K562 (cell line): ENCODE measurements around the gene RNF166. TPM values are rescaled to one million over a fixed set of nuclear protein-coding genes. Genes with fewer than 3 reads are reported as not detected.

ENCODE experiments used
- BRF1 ChIP-seq: IDR thresholded peaks from 3 replicates; pipeline ENCODE4 v1.6.1; 2011; ENCODE audit warnings: borderline replicate concordance, mild to moderate bottlenecking; ENCODE audit not compliant: insufficient read length; ENCODE audit errors: extremely low read depth
- CXXC5 ChIP-seq: fragments of 250-450 bp; sonication (Bioruptor Pico); IDR thresholded peaks from 2 replicates; pipeline ENCODE4 v1.8.0; 2022; ENCODE audit warnings: inconsistent platforms, mild to moderate bottlenecking, moderate library complexity
- EGR1 ChIP-seq: fragments of 450-650 bp; conservative IDR thresholded peaks from 2 replicates; pipeline ENCODE4 v1.6.1; 2017; ENCODE audit warnings: mild to moderate bottlenecking
- ESRRA ChIP-seq: fragments of 450-650 bp; IDR thresholded peaks from 2 replicates; pipeline ENCODE4 v1.6.1; 2014; ENCODE audit warnings: low read depth, mild to moderate bottlenecking, moderate library complexity, borderline replicate concordance
- FOXA1 ChIP-seq: fragments of 450-650 bp; IDR thresholded peaks from 2 replicates; pipeline ENCODE4 v1.6.1; 2016; ENCODE audit warnings: mild to moderate bottlenecking, borderline replicate concordance
- GABPB2 ChIP-seq: fragments of 250-450 bp; sonication (Bioruptor Pico); conservative IDR thresholded peaks from 2 replicates; pipeline ENCODE4 v1.5.1; 2021; ENCODE audit warnings: mild to moderate bottlenecking
- HDAC3 ChIP-seq: fragments of 450-650 bp; IDR thresholded peaks from 2 replicates; pipeline ENCODE4 v1.6.1; 2018; ENCODE audit warnings: borderline replicate concordance, mild to moderate bottlenecking, moderate library complexity; ENCODE audit not compliant: partially characterized antibody
- JUN ChIP-seq, 2 experiments: sonication (generic) in 1 of 2; formaldehyde crosslinking in 1 of 2; IDR thresholded peaks; 2 replicates each; pipeline versions ENCODE4 v1.6.1 to v1.8.0; 2012 to 2022; ENCODE audit warnings: borderline replicate concordance in 2 of 2, mild to moderate bottlenecking in 2 of 2, improper control_type of control experiment in 1 of 2, low read depth in 1 of 2, low read length in 1 of 2, missing genetic modification reagents in 1 of 2
- KHSRP ChIP-seq: fragments of 450-650 bp; IDR thresholded peaks from 2 replicates; pipeline ENCODE4 v1.6.1; 2017
- NCOA4 ChIP-seq: fragments of 450-650 bp; IDR thresholded peaks from 2 replicates; pipeline ENCODE4 v1.6.1; 2018; ENCODE audit warnings: mild to moderate bottlenecking; ENCODE audit not compliant: partially characterized antibody
- PURB ChIP-seq: sonication (generic); formaldehyde crosslinking; IDR thresholded peaks from 2 replicates; pipeline ENCODE4 v1.9.0; 2021; ENCODE audit warnings: low read depth, mild to moderate bottlenecking, missing genetic modification reagents
- RBM15 ChIP-seq: fragments of 200-400 bp; formaldehyde crosslinking; IDR thresholded peaks from 2 replicates; pipeline ENCODE4 v1.6.1; 2018; ENCODE audit warnings: mild to moderate bottlenecking, low read length, moderate library complexity; ENCODE audit not compliant: insufficient read depth
- TEAD1 ChIP-seq, 2 experiments: fragments of 450-650 bp in 1 of 2; sonication (generic) in 1 of 2; formaldehyde crosslinking; IDR thresholded peaks; 2 replicates each; pipeline versions ENCODE4 v1.4.0 to v1.8.0; 2020 to 2022; ENCODE audit warnings: mild to moderate bottlenecking in 2 of 2, missing genetic modification reagents in 1 of 2
- TFAM ChIP-seq: fragments of 250-450 bp; sonication (Bioruptor Pico); conservative IDR thresholded peaks from 2 replicates; pipeline ENCODE4 v1.5.0; 2021; ENCODE audit warnings: mild to moderate bottlenecking, moderate library complexity
- ZBTB7A ChIP-seq: IDR thresholded peaks from 2 replicates; pipeline ENCODE4 v1.6.1; 2011; ENCODE audit warnings: low read depth, mild to moderate bottlenecking, low read length, moderate library complexity, borderline replicate concordance; ENCODE audit not compliant: control insufficient read depth
- ZFP30 ChIP-seq: fragments of 250-450 bp; sonication (Bioruptor Pico); IDR thresholded peaks from 2 replicates; pipeline ENCODE4 v1.8.0; 2022; ENCODE audit warnings: moderate library complexity, mild to moderate bottlenecking, inconsistent platforms, borderline replicate concordance
- polyA plus RNA-seq, 8 experiments: library from polyadenylated mRNA; depleted of rRNA in 4 of 8; stranded (reverse) in 5 of 8; unstranded in 3 of 8; fragments of >200 nt; fragmentation: Nextera tagmentation in 2 of 8; fragmentation: Illumina TruSeq in 1 of 8; extraction: Ambion mirVana in 2 of 8; extraction: Trizol in 1 of 8; gene quantifications; 2 replicates each; pipeline versions ENCODE4 v1.2.1 to v1.2.3, GENCODE V29; 2011 to 2014; ENCODE audit warnings: inconsistent platforms in 1 of 8, missing spikeins in 1 of 8
- total RNA-seq, 7 experiments: library from RNA; depleted of rRNA in 6 of 7; stranded (reverse); fragments of >200 nt in 6 of 7; fragmentation: Illumina TruSeq in 2 of 7; extraction: Trizol in 2 of 7; gene quantifications; 2 replicates each; pipeline versions ENCODE4 v1.2.1 to v1.2.3, GENCODE V29; 2011 to 2021; ENCODE audit warnings: low replicate concordance in 1 of 7
- TF ChIP-seq, protein P1 (sequence below): IDR thresholded peaks from 2 replicates; pipeline ENCODE4 v1.6.1; 2011; ENCODE audit warnings: borderline replicate concordance, low read depth, mild to moderate bottlenecking, moderate library complexity, low read length; ENCODE audit not compliant: insufficient read depth, poor library complexity, severe bottlenecking
- TF ChIP-seq, protein P2 (sequence below): IDR thresholded peaks from 2 replicates; pipeline ENCODE4 v1.6.1; 2014; ENCODE audit warnings: antibody characterized with exemption
- TF ChIP-seq, protein P3 (sequence below): sonication (generic); formaldehyde crosslinking; IDR thresholded peaks from 2 replicates; pipeline ENCODE4 v1.8.0; 2022; ENCODE audit warnings: mild to moderate bottlenecking, low read depth, missing genetic modification reagents
- TF ChIP-seq, protein P4 (sequence below), 3 experiments: IDR thresholded peaks in 2 of 3; conservative IDR thresholded peaks in 1 of 3; 2 replicates each; pipeline ENCODE4 v1.5.1; 2011 to 2012; ENCODE audit warnings: low read length in 3 of 3, mild to moderate bottlenecking in 3 of 3, control low read depth in 2 of 3, improper control_type of control experiment in 1 of 3, inconsistent platforms in 1 of 3, low read depth in 1 of 3, mixed read lengths in 1 of 3, moderate library complexity in 1 of 3; ENCODE audit not compliant: insufficient read depth in 2 of 3

RNF166 gene
- total and polyA plus RNA-seq, 9 of the 15 experiments (the other 6 are each of a cell fraction or from before 2014, with no cell fraction given): 0.56 to 60.3 (median 19.5) TPM

DNA sequence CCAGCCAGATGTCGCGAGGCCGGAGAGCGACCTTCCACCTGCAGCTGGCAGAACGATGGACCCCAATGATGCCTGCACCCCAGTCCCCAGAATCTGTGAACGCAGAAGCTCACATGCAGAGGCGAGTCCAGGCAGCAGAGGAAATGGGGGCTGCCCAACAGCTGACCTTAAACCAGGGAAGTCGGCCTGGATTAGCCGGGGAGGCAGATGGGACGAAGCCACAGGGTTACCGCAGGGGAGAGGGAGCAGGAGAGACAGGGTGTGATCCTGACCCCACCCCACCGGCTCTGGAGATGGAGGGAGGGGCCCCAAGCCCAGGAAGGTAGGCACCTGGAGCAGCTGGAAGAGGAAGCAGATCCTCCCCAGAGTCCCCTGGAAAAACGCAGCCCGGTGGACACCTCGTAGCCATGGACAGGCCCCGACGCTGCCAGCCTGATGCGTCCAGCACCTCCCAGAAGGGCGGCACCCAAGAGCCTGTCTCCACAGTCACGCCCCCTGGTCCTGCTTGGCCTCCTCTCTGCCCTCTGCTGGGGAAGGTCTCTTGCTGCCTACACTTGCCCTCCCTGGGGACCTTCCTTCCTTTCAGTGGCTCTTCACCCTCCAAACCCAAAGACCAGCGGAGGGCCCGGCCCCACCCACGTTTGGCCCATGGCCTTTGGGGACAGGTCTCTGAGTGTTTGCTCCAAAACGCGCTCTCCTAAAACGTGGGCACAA, 41.5 kb upstream of the RNF166 start (continued):
- TF ChIP-seq, protein P1, sequence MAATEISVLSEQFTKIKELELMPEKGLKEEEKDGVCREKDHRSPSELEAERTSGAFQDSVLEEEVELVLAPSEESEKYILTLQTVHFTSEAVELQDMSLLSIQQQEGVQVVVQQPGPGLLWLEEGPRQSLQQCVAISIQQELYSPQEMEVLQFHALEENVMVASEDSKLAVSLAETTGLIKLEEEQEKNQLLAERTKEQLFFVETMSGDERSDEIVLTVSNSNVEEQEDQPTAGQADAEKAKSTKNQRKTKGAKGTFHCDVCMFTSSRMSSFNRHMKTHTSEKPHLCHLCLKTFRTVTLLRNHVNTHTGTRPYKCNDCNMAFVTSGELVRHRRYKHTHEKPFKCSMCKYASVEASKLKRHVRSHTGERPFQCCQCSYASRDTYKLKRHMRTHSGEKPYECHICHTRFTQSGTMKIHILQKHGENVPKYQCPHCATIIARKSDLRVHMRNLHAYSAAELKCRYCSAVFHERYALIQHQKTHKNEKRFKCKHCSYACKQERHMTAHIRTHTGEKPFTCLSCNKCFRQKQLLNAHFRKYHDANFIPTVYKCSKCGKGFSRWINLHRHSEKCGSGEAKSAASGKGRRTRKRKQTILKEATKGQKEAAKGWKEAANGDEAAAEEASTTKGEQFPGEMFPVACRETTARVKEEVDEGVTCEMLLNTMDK: peak; percentile 66
- TF ChIP-seq, protein P2, sequence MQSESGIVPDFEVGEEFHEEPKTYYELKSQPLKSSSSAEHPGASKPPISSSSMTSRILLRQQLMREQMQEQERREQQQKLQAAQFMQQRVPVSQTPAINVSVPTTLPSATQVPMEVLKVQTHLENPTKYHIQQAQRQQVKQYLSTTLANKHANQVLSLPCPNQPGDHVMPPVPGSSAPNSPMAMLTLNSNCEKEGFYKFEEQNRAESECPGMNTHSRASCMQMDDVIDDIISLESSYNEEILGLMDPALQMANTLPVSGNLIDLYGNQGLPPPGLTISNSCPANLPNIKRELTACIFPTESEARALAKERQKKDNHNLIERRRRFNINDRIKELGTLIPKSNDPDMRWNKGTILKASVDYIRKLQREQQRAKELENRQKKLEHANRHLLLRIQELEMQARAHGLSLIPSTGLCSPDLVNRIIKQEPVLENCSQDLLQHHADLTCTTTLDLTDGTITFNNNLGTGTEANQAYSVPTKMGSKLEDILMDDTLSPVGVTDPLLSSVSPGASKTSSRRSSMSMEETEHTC: no peak
- TF ChIP-seq EGR1: peak; percentile 52
- TF ChIP-seq ZFP30 (CRISPR knock-in tag): no peak
- no peak for TF ChIP-seq GABPB2 (CRISPR knock-in tag)
- TF ChIP-seq, protein P3, sequence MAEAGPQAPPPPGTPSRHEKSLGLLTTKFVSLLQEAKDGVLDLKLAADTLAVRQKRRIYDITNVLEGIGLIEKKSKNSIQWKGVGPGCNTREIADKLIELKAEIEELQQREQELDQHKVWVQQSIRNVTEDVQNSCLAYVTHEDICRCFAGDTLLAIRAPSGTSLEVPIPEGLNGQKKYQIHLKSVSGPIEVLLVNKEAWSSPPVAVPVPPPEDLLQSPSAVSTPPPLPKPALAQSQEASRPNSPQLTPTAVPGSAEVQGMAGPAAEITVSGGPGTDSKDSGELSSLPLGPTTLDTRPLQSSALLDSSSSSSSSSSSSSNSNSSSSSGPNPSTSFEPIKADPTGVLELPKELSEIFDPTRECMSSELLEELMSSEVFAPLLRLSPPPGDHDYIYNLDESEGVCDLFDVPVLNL (CRISPR knock-in tag): no peak
- TF ChIP-seq, protein P4, sequence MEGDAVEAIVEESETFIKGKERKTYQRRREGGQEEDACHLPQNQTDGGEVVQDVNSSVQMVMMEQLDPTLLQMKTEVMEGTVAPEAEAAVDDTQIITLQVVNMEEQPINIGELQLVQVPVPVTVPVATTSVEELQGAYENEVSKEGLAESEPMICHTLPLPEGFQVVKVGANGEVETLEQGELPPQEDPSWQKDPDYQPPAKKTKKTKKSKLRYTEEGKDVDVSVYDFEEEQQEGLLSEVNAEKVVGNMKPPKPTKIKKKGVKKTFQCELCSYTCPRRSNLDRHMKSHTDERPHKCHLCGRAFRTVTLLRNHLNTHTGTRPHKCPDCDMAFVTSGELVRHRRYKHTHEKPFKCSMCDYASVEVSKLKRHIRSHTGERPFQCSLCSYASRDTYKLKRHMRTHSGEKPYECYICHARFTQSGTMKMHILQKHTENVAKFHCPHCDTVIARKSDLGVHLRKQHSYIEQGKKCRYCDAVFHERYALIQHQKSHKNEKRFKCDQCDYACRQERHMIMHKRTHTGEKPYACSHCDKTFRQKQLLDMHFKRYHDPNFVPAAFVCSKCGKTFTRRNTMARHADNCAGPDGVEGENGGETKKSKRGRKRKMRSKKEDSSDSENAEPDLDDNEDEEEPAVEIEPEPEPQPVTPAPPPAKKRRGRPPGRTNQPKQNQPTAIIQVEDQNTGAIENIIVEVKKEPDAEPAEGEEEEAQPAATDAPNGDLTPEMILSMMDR (IDR thresholded peaks at IDR 0.05 in 2 of 3, conservative IDR thresholded peaks at IDR 0.05 in 1 of 3; ENCODE audit: insufficient read depth in 2 of 3, low read depth in 1 of 3, low read length in 3 of 3): peak; percentile 90 to 99 (median 98)
- 0 out of 4 replicates have a peak, but pooled peaks of 1 of the 2 experiments have one; percentile 21 for TF ChIP-seq TEAD1 (CRISPR knock-in tag; IDR thresholded peaks at IDR 0.05)
- no peak for TF ChIP-seq ZBTB7A
- TF ChIP-seq PURB (CRISPR knock-in tag): no peak
- no peak for TF ChIP-seq KHSRP
- TF ChIP-seq RBM15: no peak
- TF ChIP-seq NCOA4: no peak
- no peak for TF ChIP-seq FOXA1
- TF ChIP-seq JUN (IDR thresholded peaks at IDR 0.05; ENCODE audit: borderline replicate concordance, low read depth, low read length): peak; percentile 28; the same call in 1 of the 2 replicates
- peak; percentile 42; the same call in 1 of the 2 replicates for TF ChIP-seq JUN (CRISPR knock-in tag; IDR thresholded peaks at IDR 0.05; ENCODE audit: borderline replicate concordance)
- TF ChIP-seq HDAC3: no peak
- TF ChIP-seq TFAM (CRISPR knock-in tag): no peak
- TF ChIP-seq ESRRA: no peak
- no peak for TF ChIP-seq CXXC5 (CRISPR knock-in tag)
- no peak for TF ChIP-seq BRF1
